HepG2 (cell line): ENCODE measurements around the gene C1GALT1. TPM values are rescaled to one million over a fixed set of nuclear protein-coding genes. Genes with fewer than 3 reads are reported as not detected.
A peak's percentile ranks its signal among the peaks of the same experiment; 100 is the strongest.

Experiments
- ASH2L ChIP-seq: fragments of 300-600, 200-600 bp; sonication (generic); IDR thresholded peaks from 2 replicates; pipeline ENCODE4 v1.7.0; 2017; ENCODE audit warnings: low read depth, mild to moderate bottlenecking, moderate library complexity, mixed read lengths, low read length; ENCODE audit not compliant: insufficient read length
- BCLAF1 ChIP-seq: fragments of 450-650 bp; IDR thresholded peaks from 2 replicates; pipeline ENCODE4 v1.6.1; 2017; ENCODE audit warnings: mild to moderate bottlenecking
- DDIT3 ChIP-seq: sonication (generic); formaldehyde crosslinking; IDR thresholded peaks from 2 replicates; pipeline ENCODE4 v1.4.0; 2020; ENCODE audit warnings: mild to moderate bottlenecking, missing genetic modification reagents
- GATA4 ChIP-seq: sonication (generic); IDR thresholded peaks from 2 replicates; pipeline ENCODE4 v1.6.1; 2016; ENCODE audit warnings: antibody characterized with exemption, low read depth, borderline replicate concordance
- IKZF4 ChIP-seq: sonication (generic); formaldehyde crosslinking; IDR thresholded peaks from 2 replicates; pipeline ENCODE4 v1.5.1; 2020; ENCODE audit warnings: borderline replicate concordance, mild to moderate bottlenecking, low read depth, missing genetic modification reagents; ENCODE audit errors: not compliant biosample characterization
- MED13 ChIP-seq: sonication (generic); formaldehyde crosslinking; IDR thresholded peaks from 2 replicates; pipeline ENCODE4 v1.5.0; 2020; ENCODE audit warnings: missing genetic modification reagents
- NFKBIZ ChIP-seq: IDR thresholded peaks from 2 replicates; pipeline ENCODE4 v1.6.1; 2018; ENCODE audit warnings: missing genetic modification reagents, missing compliant biosample characterization
- PRDM4 ChIP-seq: sonication (generic); formaldehyde crosslinking; IDR thresholded peaks from 2 replicates; pipeline ENCODE4 v1.9.0; 2021; ENCODE audit warnings: missing genetic modification reagents, borderline replicate concordance
- PRPF4 ChIP-seq: fragments of 200-400 bp; formaldehyde crosslinking; IDR thresholded peaks from 2 replicates; pipeline ENCODE4 v1.6.1; 2016; ENCODE audit warnings: low read length, low read depth; ENCODE audit not compliant: poor library complexity, severe bottlenecking
- TMF1 ChIP-seq: sonication (generic); formaldehyde crosslinking; IDR thresholded peaks from 2 replicates; pipeline ENCODE4 v1.8.1; 2022; ENCODE audit warnings: low read depth, missing genetic modification reagents
- ZBTB44 ChIP-seq: sonication (generic); formaldehyde crosslinking; IDR thresholded peaks from 2 replicates; pipeline ENCODE4 v1.4.0; 2020; ENCODE audit warnings: missing genetic modification reagents
- ZFP37 ChIP-seq: sonication (generic); formaldehyde crosslinking; IDR thresholded peaks from 2 replicates; pipeline ENCODE4 v1.4.0; 2020; ENCODE audit warnings: missing genetic modification reagents, borderline replicate concordance
- ZNF331 ChIP-seq: sonication (generic); formaldehyde crosslinking; IDR thresholded peaks from 2 replicates; pipeline ENCODE4 v1.4.0; 2020; ENCODE audit warnings: missing genetic modification reagents
- ZNF431 ChIP-seq: sonication (generic); formaldehyde crosslinking; IDR thresholded peaks from 2 replicates; pipeline ENCODE4 v1.9.0; 2022; ENCODE audit warnings: missing genetic modification reagents, low read depth, mild to moderate bottlenecking, borderline replicate concordance
- ZNF513 ChIP-seq: sonication (generic); formaldehyde crosslinking; conservative IDR thresholded peaks from 2 replicates; pipeline ENCODE4 v1.5.0; 2020; ENCODE audit warnings: missing genetic modification reagents
- ZNF652 ChIP-seq: IDR thresholded peaks from 2 replicates; pipeline ENCODE4 v1.6.1; 2016; ENCODE audit warnings: low read depth, borderline replicate concordance
- ZNF674 ChIP-seq: sonication (generic); formaldehyde crosslinking; IDR thresholded peaks from 2 replicates; pipeline ENCODE4 v1.5.0; 2020; ENCODE audit warnings: low read depth, mild to moderate bottlenecking, missing genetic modification reagents
- ZNF879 ChIP-seq: sonication (generic); formaldehyde crosslinking; IDR thresholded peaks from 2 replicates; pipeline ENCODE4 v1.8.1; 2023; ENCODE audit warnings: missing genetic modification reagents
- polyA plus RNA-seq, 8 experiments: library from polyadenylated mRNA; depleted of rRNA in 3 of 8; stranded (reverse) in 7 of 8; unstranded in 1 of 8; fragments of >200 nt; fragmentation: Illumina TruSeq in 4 of 8; extraction: Trizol in 4 of 8; gene quantifications; 2 replicates each; pipeline versions ENCODE4 v1.2.1 to v1.2.3, GENCODE V29; 2011 to 2016; ENCODE audit warnings: low read depth in 4 of 8, missing spikeins in 1 of 8, mixed read lengths in 1 of 8; ENCODE audit not compliant: insufficient read depth in 1 of 8
- total RNA-seq, 5 experiments: library from RNA; depleted of rRNA; stranded (reverse); fragments of >200 nt; fragmentation: Illumina TruSeq; extraction: Trizol; gene quantifications; 2 replicates each; pipeline ENCODE4 v1.2.3, GENCODE V29; 2016; ENCODE audit warnings: low read depth in 1 of 5

Gene C1GALT1
- total and polyA plus RNA-seq, 2 of the 13 experiments (the other 11 are each of a cell fraction or from before 2014, with no cell fraction given): 57.1 to 65.9 TPM

- TF ChIP-seq ZNF652 (CRISPR knock-in tag) (no peak; the same call in 1 of the 2 replicates), ZNF513 (CRISPR knock-in tag) (no peak), ZNF879 (CRISPR knock-in tag) (no peak), BCLAF1 (no peak), PRDM4 (CRISPR knock-in tag) (no peak), PRPF4 (no peak), DDIT3 (CRISPR knock-in tag) (no peak), GATA4 (peak; percentile 72; the same call in 1 of the 2 replicates), ZNF331 (peak; percentile 78; the same call in 1 of the 2 replicates), TMF1 (CRISPR knock-in tag) (no peak), IKZF4 (CRISPR knock-in tag) (no peak), ZNF431 (CRISPR knock-in tag) (no peak), NFKBIZ (CRISPR knock-in tag) (peak; percentile 91; the same call in 1 of the 2 replicates), ZNF674 (CRISPR knock-in tag) (no peak), ZFP37 (no peak), ASH2L (peak; percentile 92), ZBTB44 (no peak), MED13 (CRISPR knock-in tag) (0 out of 2 replicates have a peak, but pooled peaks have one; percentile 76)
Measured at GRCh38 chr7:7177044-7177517, 5.3 kb upstream of the C1GALT1 start (continued).
